Hematopoietic multipotent progenitor cell treated with erythropoietin and hydrocortisone succinate and interleukin-3 and kit ligand, for 6 days (in vitro differentiated cells): Measurements from ENCODE around the gene PCDHGA11.
A peak's percentile ranks its signal among the peaks of the same experiment; 100 is the strongest.
"Not testable (repeated sequence)": the region's sequence is repeated elsewhere in the genome, so short reads cannot be mapped to it uniquely, and the experiment has no call there.

Experiments
- DNase-seq: peaks from one replicate; pipeline ENCODE4 v3.0.0-alpha.2; 2015

The PCDHGA11 gene

DNA sequence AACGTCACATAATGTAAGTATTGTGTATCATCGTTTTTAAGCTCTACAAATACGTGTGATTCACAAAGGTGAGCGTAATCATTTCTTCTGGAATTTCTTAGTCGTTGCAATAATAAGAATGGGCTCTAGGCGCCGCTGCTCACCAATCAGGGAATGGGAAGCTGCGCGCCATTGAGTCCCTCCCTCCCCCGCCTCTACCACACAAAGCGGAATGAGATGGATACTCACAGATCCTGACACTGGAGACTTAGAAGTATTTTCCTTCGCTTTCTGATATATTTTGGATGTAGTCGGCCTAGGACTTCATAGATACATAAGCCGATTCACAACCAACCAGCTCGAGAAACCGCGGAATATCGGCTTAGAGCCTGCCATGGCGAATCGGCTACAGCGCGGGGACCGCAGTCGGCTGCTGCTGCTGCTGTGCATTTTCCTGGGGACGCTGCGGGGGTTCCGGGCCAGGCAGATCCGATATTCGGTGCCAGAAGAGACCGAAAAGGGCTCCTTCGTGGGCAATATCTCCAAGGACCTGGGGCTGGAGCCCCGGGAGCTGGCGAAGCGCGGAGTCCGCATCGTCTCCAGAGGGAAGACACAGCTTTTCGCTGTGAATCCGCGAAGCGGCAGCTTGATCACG is at the start of gene PCDHGA11:
PCDHGA11 (plus strand) TSS at position 197 of the 634 bp plus-strand sequence; CDS start at position 374, 177 bp downstream.
- peak; percentile 70 for DNase-seq

DNA sequence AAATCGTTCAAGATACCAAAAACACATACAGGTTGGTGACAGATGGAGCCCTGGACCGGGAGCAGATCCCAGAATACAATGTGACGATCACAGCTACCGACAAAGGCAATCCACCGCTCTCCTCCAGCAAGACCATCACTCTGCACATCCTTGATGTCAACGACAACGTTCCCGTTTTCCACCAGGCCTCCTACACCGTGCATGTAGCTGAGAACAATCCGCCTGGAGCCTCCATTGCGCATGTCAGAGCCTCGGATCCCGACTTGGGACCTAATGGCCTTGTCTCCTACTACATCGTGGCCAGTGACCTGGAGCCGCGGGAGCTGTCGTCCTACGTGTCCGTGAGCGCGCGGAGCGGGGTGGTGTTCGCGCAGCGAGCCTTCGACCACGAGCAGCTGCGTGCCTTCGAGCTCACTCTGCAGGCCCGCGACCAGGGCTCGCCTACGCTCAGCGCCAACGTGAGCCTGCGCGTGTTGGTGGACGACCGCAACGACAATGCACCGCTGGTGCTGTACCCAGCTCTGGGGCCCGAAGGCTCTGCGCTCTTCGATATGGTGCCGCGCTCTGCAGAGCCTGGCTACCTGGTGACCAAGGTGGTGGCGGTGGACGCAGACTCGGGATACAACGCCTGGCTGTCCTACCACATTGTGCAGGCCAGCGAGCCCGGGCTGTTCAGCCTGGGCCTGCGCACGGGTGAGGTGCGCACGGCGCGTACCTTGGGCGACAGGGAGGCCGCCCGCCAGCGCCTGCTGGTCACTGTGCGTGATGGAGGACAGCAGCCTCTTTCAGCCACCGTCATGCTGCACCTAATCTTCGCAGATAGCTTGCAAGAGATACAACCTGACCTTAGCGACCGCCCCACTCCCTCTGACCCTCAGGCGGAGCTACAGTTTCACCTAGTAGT is 49.0 kb upstream of the PCDHGA11 start:
- no peak for DNase-seq

DNA sequence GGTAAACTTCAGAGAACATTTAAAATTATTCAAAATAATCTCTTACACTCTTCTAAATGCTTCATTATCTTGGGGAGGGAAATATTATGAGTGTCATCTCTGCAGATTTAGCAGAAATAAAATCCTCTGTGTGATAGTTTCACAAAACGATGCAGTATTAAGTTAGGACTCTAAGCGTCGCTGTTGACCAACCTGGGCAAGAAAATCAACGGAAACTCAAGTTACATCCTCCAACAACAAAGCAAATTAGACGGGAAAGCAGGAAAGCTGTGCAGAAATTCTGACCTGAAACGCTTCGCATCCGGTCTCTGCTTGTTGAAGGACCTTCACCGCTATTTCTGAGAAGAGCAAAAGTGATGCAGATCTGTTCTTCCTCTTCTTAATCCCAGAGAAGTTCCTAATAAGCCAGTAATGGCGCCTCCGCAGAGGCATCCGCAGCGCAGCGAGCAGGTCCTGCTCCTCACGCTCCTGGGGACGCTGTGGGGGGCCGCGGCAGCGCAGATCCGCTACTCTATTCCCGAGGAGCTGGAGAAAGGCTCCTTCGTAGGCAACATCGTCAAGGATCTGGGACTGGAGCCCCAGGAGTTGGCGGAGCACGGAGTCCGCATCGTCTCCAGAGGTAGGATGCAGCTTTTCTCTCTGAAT is 47.1 kb upstream of the PCDHGA11 start, which contains the start of gene PCDHGA6:
PCDHGA6 (plus strand) TSS at position 219 of the 645 bp plus-strand sequence; CDS start at position 412, 193 bp downstream.
- DNase-seq = no peak

DNA sequence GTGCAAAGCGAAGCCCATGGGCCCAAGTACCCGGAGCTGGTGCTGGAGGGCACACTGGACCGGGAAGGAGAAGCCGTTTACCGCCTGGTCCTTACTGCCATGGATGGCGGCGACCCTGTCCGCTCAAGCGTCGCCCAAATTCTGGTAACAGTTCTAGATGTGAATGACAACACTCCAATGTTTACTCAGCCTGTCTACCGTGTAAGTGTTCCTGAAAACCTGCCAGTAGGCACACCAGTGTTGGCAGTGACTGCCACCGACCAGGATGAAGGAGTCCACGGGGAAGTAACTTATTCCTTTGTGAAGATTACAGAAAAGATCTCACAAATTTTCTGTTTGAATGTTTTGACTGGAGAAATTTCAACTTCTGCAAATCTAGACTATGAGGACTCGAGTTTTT is 46.2 kb upstream of the PCDHGA11 start:
- no peak for DNase-seq

GRCh38 chr5:141375444-141376155 is 45.3 kb upstream of the PCDHGA11 start:
- DNase-seq = not testable (repeated sequence)

DNA sequence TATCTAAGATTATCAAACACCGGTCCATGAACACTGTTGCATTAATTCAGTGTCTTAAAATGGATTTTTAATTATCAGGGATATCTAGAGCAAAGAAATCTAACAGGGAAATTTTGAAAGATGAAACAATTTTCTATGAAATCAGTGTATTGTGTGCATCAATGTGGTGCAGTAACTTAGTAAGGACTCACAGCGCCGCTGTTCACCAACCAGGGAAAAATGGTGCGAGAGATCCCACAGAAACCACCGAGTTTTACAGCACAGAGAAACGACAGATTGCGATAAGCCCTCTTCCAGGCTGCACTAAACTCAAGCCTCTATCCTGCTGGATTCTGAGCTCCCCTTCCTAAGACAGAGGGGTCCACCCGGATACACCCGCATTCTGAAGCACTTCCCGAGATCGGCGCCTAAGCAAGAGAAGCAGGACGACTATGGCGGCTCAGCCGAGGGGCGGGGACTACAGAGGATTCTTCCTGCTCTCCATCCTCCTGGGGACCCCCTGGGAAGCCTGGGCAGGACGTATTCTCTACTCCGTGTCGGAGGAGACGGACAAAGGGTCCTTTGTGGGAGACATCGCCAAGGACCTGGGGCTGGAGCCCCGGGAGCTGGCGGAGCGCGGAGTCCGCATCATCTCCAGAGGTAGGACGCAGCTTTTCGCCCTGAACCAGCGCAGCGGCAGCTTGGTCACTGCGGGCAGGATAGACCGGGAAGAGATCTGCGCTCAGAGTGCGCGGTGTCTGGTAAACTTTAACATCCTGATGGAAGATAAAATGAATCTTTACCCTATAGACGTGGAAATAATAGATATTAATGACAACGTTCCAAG is 38.2 kb upstream of the PCDHGA11 start, which contains the start of gene PCDHGA7:
PCDHGA7 (plus strand) TSS at position 274 of the 826 bp plus-strand sequence; CDS start at position 432, 158 bp downstream.
- peak; percentile 12 for DNase-seq

GRCh38 chr5:141383345-141383744 is 37.5 kb upstream of the PCDHGA11 start:
- no peak for DNase-seq

DNA sequence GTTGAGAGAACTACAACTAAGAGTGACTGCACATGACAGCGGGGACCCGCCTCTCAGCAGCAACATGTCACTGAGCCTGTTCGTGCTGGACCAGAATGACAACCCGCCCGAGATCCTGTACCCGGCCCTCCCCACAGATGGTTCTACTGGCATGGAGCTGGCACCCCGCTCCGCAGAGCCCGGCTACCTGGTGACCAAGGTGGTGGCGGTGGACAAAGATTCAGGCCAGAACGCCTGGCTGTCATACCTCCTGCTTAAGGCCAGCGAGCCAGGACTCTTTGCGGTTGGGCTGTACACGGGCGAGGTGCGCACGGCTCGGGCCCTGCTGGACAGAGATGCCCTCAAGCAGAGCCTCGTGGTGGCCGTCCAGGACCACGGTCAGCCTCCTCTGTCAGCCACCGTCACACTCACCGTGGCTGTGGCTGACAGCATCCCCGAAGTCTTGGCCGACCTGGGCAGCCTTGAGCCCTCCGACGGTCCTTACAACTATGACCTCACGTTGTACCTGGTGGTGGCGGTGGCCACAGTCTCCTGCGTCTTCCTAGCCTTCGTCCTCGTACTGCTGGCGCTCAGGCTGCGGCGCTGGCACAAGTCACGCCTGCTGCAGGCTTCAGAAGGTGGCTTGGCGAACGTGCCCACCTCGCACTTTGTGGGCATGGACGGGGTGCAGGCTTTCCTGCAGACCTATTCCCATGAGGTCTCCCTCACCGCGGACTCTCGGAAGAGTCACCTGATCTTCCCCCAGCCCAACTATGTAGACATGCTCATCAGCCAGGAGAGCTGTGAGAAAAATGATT is 36.2 kb upstream of the PCDHGA11 start:
- no peak for DNase-seq

- DNase-seq = peak; percentile 39
These were observed 33.1 kb upstream of the PCDHGA11 start, which contains the start of gene PCDHGB4 for GRCh38 chr5:141387557-141388311. TSS of gene PCDHGB4 (plus strand) at chr5:141387698. CDS start at chr5:141387885, 187 bp downstream.

DNA sequence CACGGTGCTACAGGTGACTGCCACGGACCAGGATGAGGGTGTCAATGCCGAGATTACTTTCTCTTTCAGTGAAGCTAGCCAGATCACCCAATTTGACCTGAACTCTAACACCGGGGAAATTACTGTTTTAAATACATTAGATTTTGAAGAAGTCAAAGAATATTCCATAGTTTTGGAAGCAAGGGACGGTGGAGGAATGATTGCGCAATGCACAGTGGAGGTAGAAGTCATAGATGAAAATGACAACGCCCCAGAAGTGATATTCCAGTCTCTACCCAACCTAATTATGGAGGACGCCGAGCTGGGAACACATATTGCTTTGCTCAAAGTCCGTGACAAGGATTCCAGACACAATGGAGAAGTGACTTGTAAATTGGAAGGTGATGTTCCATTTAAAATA is 32.2 kb upstream of the PCDHGA11 start:
- no peak for DNase-seq

- no peak for DNase-seq
These were observed 31.5 kb upstream of the PCDHGA11 start for GRCh38 chr5:141389153-141390042.

GRCh38 chr5:141392429-141393198 is 28.2 kb upstream of the PCDHGA11 start, which contains the start of gene PCDHGA8:
TSS of gene PCDHGA8 (plus strand) at chr5:141392633. CDS start at chr5:141392814, 181 bp downstream.
- no peak for DNase-seq

DNA sequence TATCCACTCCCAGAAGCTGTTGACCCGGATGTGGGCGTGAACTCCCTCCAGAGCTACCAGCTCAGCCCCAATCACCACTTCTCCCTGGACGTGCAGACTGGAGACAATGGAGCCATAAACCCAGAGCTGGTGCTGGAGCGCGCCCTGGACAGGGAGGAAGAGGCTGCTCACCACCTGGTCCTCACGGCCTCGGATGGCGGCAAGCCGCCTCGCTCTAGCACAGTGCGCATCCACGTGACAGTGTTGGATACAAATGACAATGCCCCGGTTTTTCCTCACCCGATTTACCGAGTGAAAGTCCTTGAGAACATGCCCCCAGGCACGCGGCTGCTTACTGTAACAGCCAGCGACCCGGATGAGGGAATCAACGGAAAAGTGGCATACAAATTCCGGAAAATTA is 27.6 kb upstream of the PCDHGA11 start:
- no peak for DNase-seq

DNA sequence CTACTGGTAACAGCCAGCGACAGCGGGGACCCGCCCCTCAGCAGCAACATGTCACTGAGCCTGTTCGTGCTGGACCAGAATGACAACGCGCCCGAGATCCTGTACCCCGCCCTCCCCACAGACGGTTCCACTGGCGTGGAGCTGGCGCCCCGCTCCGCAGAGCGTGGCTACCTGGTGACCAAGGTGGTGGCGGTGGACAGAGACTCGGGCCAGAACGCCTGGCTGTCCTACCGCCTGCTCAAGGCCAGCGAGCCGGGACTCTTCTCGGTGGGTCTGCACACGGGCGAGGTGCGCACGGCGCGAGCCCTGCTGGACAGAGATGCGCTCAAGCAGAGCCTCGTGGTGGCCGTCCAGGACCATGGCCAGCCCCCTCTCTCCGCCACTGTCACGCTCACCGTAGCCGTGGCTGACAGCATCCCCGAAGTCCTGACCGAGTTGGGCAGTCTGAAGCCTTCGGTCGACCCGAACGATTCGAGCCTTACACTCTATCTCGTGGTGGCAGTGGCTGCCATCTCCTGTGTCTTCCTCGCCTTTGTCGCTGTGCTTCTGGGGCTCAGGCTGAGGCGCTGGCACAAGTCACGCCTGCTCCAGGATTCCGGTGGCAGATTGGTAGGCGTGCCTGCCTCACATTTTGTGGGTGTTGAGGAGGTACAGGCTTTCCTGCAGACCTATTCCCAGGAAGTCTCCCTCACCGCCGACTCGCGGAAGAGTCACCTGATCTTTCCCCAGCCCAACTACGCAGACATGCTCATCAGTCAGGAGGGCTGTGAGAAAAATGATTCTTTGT is 26.3 kb upstream of the PCDHGA11 start:
- DNase-seq = not testable (repeated sequence)

- peak; percentile 42 for DNase-seq
These were observed 22.9 kb upstream of the PCDHGA11 start, which contains the start of gene PCDHGB5 for GRCh38 chr5:141397756-141398551. TSS of gene PCDHGB5 (plus strand) at chr5:141397947. CDS start at chr5:141398128, 181 bp downstream.

GRCh38 chr5:141398608-141399007 is 22.2 kb upstream of the PCDHGA11 start:
- DNase-seq = no peak
